HepG2 (cell line): Measurements from ENCODE around the gene WDR48. TPM values are rescaled to one million over a fixed set of nuclear protein-coding genes. Genes with fewer than 3 reads are reported as not detected.

Source experiments
- ATAC-seq: fragments of 200-7000 bp; cut with Tn5 transposase; 3 replicates; pipeline ENCODE4 v1.9.1; 2020; ENCODE audit warnings: mild to moderate bottlenecking, moderate library complexity
- BruUV-seq: library from RNA; stranded (reverse); fragments of 400-500 nt; replicated peaks from 2 replicates; lab custom pipeline; 2021; lab: Mats Ljungman, UMichigan
- CTCF ChIA-PET: fragments of 300-600 bp; formaldehyde crosslinking; extraction: SDS; loops from one replicate; lab custom pipeline; 2021; ENCODE audit warnings: low total read pairs, inconsistent platforms, low intra/inter-chr PET ratio; lab: Yijun Ruan, JAX
- POLR2A ChIA-PET: fragments of 350-600 bp; sonication (Branson Sonifier 250); formaldehyde crosslinking; loops from one replicate; lab custom pipeline; 2020; ENCODE audit warnings: antibody characterized with exemption, inconsistent platforms; lab: Yijun Ruan, JAX
- DNase-seq: peaks from one replicate; pipeline ENCODE4 v3.0.0-alpha.2; 2015; ENCODE audit warnings: low spot score
- FAIRE-seq: peaks from 3 replicates; lab custom pipeline; 2011; peaks lifted over from hg19 to GRCh38; lab: Jason Lieb, UNC
- H2AFZ ChIP-seq: one replicate; pipeline ENCODE4 v1.6.1; 2011; ENCODE audit warnings: low read length, inconsistent platforms
- H3K27ac ChIP-seq: fragments of 300-600 bp; 3 replicates; pipeline ENCODE4 v1.8.0; 2011; ENCODE audit warnings: mixed run types, mild to moderate bottlenecking, mixed read lengths, low read length, inconsistent platforms; ENCODE audit not compliant: insufficient read depth; ENCODE audit errors: extremely low read length
- H3K27me3 ChIP-seq, 2 experiments: fragments of 200-600 bp in 1 of 2; 2 replicates in 1 of 2; 3 replicates in 1 of 2; pipeline versions ENCODE4 v1.6.0 to v1.8.0; 2011; ENCODE audit warnings: low read length in 2 of 2, mild to moderate bottlenecking in 2 of 2, moderate library complexity in 2 of 2, inconsistent platforms in 1 of 2; ENCODE audit not compliant: insufficient read depth in 2 of 2, control insufficient read depth in 1 of 2
- H3K36me3 ChIP-seq, 2 experiments: fragments of 200-600 bp in 1 of 2; replicated peaks in 1 of 2; 2 replicates in 1 of 2; 3 replicates in 1 of 2; pipeline versions ENCODE4 v1.5.1 to v1.8.0; 2011; ENCODE audit warnings: low read length in 2 of 2, inconsistent platforms in 1 of 2; ENCODE audit not compliant: insufficient read depth in 2 of 2, control insufficient read depth in 1 of 2
- H3K4me1 ChIP-seq: 2 replicates; pipeline ENCODE4 v1.5.1; 2012; ENCODE audit warnings: low read length, inconsistent platforms; ENCODE audit not compliant: insufficient read depth
- H3K4me2 ChIP-seq: 2 replicates; pipeline ENCODE4 v1.6.0; 2011; ENCODE audit warnings: low read depth, low read length, inconsistent platforms
- H3K4me3 ChIP-seq, 3 experiments: fragments of 200-600 bp in 1 of 3; sonication (generic), shearing (Covaris generic) in 1 of 3; replicated peaks in 1 of 3; 2 replicates each; pipeline ENCODE4 v1.5.1; 2011 to 2016; ENCODE audit warnings: low read length in 3 of 3, inconsistent platforms in 2 of 3, low read depth in 2 of 3, mild to moderate bottlenecking in 2 of 3, control low read depth in 1 of 3, mixed read lengths in 1 of 3; ENCODE audit not compliant: insufficient read depth in 1 of 3
- H3K79me2 ChIP-seq: one replicate; pipeline ENCODE4 v1.6.1; 2011; ENCODE audit warnings: low read length, inconsistent platforms; ENCODE audit not compliant: insufficient read depth
- H3K9ac ChIP-seq: 2 replicates; pipeline ENCODE4 v1.6.0; 2011; ENCODE audit warnings: mild to moderate bottlenecking, low read depth, low read length, inconsistent platforms; ENCODE audit not compliant: insufficient read depth
- H3K9me3 ChIP-seq: 2 replicates; pipeline ENCODE4 v1.5.1; 2012; ENCODE audit warnings: mild to moderate bottlenecking, low read length
- H4K20me1 ChIP-seq: 2 replicates; pipeline ENCODE4 v1.6.0; 2011; ENCODE audit warnings: inconsistent platforms, mild to moderate bottlenecking, low read length, moderate library complexity; ENCODE audit not compliant: insufficient read depth
- MLLT10 ChIP-seq: sonication (generic); formaldehyde crosslinking; IDR thresholded peaks from 2 replicates; pipeline ENCODE4 v1.4.0; 2020; ENCODE audit warnings: missing genetic modification reagents
- PCBP1 ChIP-seq: fragments of 200-400 bp; formaldehyde crosslinking; IDR thresholded peaks from 2 replicates; pipeline ENCODE4 v1.6.1; 2017; ENCODE audit warnings: mild to moderate bottlenecking, low read depth, low read length, borderline replicate concordance
- RXRA ChIP-seq: sonication (generic); formaldehyde crosslinking; IDR thresholded peaks from 2 replicates; pipeline ENCODE4 v1.5.1; 2020; ENCODE audit warnings: missing genetic modification reagents
- SMC3 ChIP-seq: IDR thresholded peaks from 2 replicates; pipeline ENCODE4 v1.6.1; 2011; ENCODE audit warnings: low read length, improper control_type of control experiment
- SRF ChIP-seq: IDR thresholded peaks from 2 replicates; pipeline ENCODE4 v1.6.1; 2011; ENCODE audit warnings: mild to moderate bottlenecking, low read depth, low read length, moderate library complexity
- ZBTB20 ChIP-seq: sonication (generic); formaldehyde crosslinking; IDR thresholded peaks from 2 replicates; pipeline ENCODE4 v1.8.1; 2023; ENCODE audit warnings: missing genetic modification reagents, low read depth, mild to moderate bottlenecking, borderline replicate concordance
- ZBTB42 ChIP-seq: sonication (generic); formaldehyde crosslinking; IDR thresholded peaks from 2 replicates; pipeline ENCODE4 v1.5.0; 2020; ENCODE audit warnings: mild to moderate bottlenecking, missing genetic modification reagents
- ZFAT ChIP-seq: sonication (generic); formaldehyde crosslinking; conservative IDR thresholded peaks from 2 replicates; pipeline ENCODE4 v1.8.1; 2023; ENCODE audit warnings: missing genetic modification reagents, inconsistent platforms
- ZNF207 ChIP-seq: fragments of 450-650 bp; IDR thresholded peaks from 2 replicates; pipeline ENCODE4 v1.6.1; 2016; ENCODE audit warnings: antibody characterized with exemption, borderline replicate concordance
- ZNF33B ChIP-seq: sonication (generic); formaldehyde crosslinking; IDR thresholded peaks from 2 replicates; pipeline ENCODE4 v1.5.1; 2020; ENCODE audit warnings: mild to moderate bottlenecking, missing genetic modification reagents
- ZNF343 ChIP-seq: sonication (generic); formaldehyde crosslinking; IDR thresholded peaks from 2 replicates; pipeline ENCODE4 v1.4.0; 2020; ENCODE audit warnings: mild to moderate bottlenecking, missing genetic modification reagents
- WGBS: methylation state at CpG from one replicate; pipeline ENCODE4 v1.1.6; 2017; ENCODE audit warnings: low lambda C conversion rate; 5-methylcytosine and 5-hydroxymethylcytosine counted together
- in situ Hi-C: cut with HindIII; loops from 2 replicates; pipeline ENCODE4 v1.10.0; 2017; ENCODE audit warnings: low pct_unique_long_range_greater_than_20kb; ENCODE audit not compliant: extremely low pct_ligation_motif_present
- intact Hi-C: fragments of 100-400 bp; cut with micrococcal nuclease; formaldehyde crosslinking; loops from one replicate; pipeline ENCODE4 v1.10.0; 2022; ENCODE audit not compliant: unreplicated experiment
- polyA plus RNA-seq, 8 experiments: library from polyadenylated mRNA; depleted of rRNA in 3 of 8; stranded (reverse) in 7 of 8; unstranded in 1 of 8; fragments of >200 nt; fragmentation: Illumina TruSeq in 4 of 8; extraction: Trizol in 4 of 8; gene quantifications; 2 replicates each; pipeline versions ENCODE4 v1.2.1 to v1.2.3, GENCODE V29; 2011 to 2016; ENCODE audit warnings: low read depth in 4 of 8, missing spikeins in 1 of 8, mixed read lengths in 1 of 8; ENCODE audit not compliant: insufficient read depth in 1 of 8
- total RNA-seq, 5 experiments: library from RNA; depleted of rRNA; stranded (reverse); fragments of >200 nt; fragmentation: Illumina TruSeq; extraction: Trizol; gene quantifications; 2 replicates each; pipeline ENCODE4 v1.2.3, GENCODE V29; 2016; ENCODE audit warnings: low read depth in 1 of 5
- TF ChIP-seq, protein P1 (sequence below): sonication (generic); formaldehyde crosslinking; IDR thresholded peaks from 2 replicates; pipeline ENCODE4 v1.9.0; 2022; ENCODE audit warnings: low read depth, missing genetic modification reagents
- TF ChIP-seq, protein P2 (sequence below): sonication (generic); formaldehyde crosslinking; IDR thresholded peaks from 2 replicates; pipeline ENCODE4 v1.8.1; 2023; ENCODE audit warnings: mild to moderate bottlenecking, inconsistent platforms, moderate library complexity, missing genetic modification reagents, borderline replicate concordance
- TF ChIP-seq, protein P3 (sequence below): sonication (generic); formaldehyde crosslinking; IDR thresholded peaks from 2 replicates; pipeline ENCODE4 v1.5.1; 2020; ENCODE audit warnings: missing genetic modification reagents, mild to moderate bottlenecking, borderline replicate concordance
- TF ChIP-seq, protein P4 (sequence below): sonication (generic); formaldehyde crosslinking; IDR thresholded peaks from 2 replicates; pipeline ENCODE4 v1.9.0; 2021; ENCODE audit warnings: missing genetic modification reagents, borderline replicate concordance
- TF ChIP-seq, protein P5 (sequence below): sonication (generic); formaldehyde crosslinking; IDR thresholded peaks from 2 replicates; pipeline ENCODE4 v1.4.0; 2020; ENCODE audit warnings: low read depth, mild to moderate bottlenecking, missing genetic modification reagents

The WDR48 gene
- total and polyA plus RNA-seq, 2 of the 13 experiments (the other 11 are each of a cell fraction or from before 2014, with no cell fraction given) = 29.2 to 31.2 TPM

DNA sequence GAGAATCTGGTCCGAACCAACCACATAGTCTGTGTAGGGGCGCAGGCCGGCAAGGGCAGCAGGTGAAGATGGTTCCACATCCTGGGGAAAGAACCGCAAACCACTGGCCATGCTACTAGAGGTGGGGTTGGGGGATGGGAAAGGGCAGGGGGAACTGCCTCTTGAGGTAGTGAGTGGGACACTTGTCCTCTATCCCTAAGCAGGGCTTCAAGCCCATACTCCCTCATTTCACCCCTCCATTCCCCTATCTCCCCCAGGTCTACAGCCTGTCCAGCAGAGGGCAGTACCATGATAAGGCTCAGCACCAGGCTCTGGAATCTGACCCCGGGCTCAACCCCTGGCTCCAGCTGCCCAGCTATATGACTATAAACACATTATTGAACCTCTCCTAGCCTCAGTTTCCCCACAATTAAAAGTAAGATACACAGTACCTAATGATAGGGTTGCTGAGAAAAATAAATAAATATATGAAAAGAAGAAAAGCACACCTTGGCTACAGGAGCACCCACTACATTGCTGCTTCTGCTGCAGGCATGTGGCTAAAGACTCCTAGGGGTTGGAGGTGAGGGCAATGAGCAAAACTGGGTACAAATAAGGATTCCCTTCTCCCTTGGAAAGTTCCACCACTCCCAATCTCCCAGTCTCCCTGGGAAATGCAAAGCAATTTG is 49.3 kb downstream of the WDR48 start:
- Histone ChIP-seq H3K4me2 (no peak overlapping the region), H3K9me3 (no peaks in the 10 kb centered on the region), H3K27ac (no peak overlapping the region), H3K9ac (no peak overlapping the region), H3K36me3 (peaks cover 11 to 41% of the 10 kb centered on the region in 2 experiments), H3K79me2 (peaks cover 13% of the 10 kb centered on the region), H2AFZ (no peak overlapping the region), H3K4me1 (peaks cover 33% of the 10 kb centered on the region), H4K20me1 (no peaks in the 10 kb centered on the region), H3K4me3 (no peak overlapping the region), H3K27me3 (no peaks in the 10 kb centered on the region)
- ChIA-PET CTCF (interaction anchor here (1.2 to 1.5 kb wide), 3 partner anchors 80 to 191 kb away, joined by 3 to 13 read pairs (median 3); no protein-coding TSS in a partner anchor), POLR2A (interaction anchor here (0.6 kb wide), 1 partner anchor 40 kb away, joined by 3 read pairs; no protein-coding TSS in a partner anchor)
- WGBS = 86% methylated on average over 3 of the region's 5 CpGs
- ATAC-seq = peak; percentile 70
- FAIRE-seq = peak; percentile 8
- BruUV-seq = no TSS peak
- intact Hi-C loops = no loop called here
- in situ Hi-C loops = no loop called here
- DNase-seq = peak; percentile 29
- TF ChIP-seq, protein P1, sequence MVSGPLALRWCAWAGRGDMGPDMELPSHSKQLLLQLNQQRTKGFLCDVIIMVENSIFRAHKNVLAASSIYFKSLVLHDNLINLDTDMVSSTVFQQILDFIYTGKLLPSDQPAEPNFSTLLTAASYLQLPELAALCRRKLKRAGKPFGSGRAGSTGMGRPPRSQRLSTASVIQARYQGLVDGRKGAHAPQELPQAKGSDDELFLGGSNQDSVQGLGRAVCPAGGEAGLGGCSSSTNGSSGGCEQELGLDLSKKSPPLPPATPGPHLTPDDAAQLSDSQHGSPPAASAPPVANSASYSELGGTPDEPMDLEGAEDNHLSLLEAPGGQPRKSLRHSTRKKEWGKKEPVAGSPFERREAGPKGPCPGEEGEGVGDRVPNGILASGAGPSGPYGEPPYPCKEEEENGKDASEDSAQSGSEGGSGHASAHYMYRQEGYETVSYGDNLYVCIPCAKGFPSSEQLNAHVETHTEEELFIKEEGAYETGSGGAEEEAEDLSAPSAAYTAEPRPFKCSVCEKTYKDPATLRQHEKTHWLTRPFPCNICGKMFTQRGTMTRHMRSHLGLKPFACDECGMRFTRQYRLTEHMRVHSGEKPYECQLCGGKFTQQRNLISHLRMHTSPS = no peak
- TF ChIP-seq PCBP1 = no peak
- TF ChIP-seq SRF = no peak
- TF ChIP-seq, protein P2, sequence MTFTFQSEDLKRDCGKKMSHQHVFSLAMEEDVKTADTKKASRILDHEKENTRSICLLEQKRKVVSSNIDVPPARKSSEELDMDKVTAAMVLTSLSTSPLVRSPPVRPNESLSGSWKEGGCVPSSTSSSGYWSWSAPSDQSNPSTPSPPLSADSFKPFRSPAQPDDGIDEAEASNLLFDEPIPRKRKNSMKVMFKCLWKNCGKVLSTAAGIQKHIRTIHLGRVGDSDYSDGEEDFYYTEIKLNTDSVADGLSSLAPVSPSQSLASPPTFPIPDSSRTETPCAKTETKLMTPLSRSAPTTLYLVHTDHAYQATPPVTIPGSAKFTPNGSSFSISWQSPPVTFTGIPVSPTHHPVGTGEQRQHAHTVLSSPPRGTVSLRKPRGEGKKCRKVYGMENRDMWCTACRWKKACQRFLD (CRISPR knock-in tag) = no peak
- TF ChIP-seq, protein P3, sequence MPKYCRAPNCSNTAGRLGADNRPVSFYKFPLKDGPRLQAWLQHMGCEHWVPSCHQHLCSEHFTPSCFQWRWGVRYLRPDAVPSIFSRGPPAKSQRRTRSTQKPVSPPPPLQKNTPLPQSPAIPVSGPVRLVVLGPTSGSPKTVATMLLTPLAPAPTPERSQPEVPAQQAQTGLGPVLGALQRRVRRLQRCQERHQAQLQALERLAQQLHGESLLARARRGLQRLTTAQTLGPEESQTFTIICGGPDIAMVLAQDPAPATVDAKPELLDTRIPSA = no peak
- peak; percentile 35 for TF ChIP-seq SMC3
- TF ChIP-seq ZNF33B (CRISPR knock-in tag) = no peak
- TF ChIP-seq, protein P4, sequence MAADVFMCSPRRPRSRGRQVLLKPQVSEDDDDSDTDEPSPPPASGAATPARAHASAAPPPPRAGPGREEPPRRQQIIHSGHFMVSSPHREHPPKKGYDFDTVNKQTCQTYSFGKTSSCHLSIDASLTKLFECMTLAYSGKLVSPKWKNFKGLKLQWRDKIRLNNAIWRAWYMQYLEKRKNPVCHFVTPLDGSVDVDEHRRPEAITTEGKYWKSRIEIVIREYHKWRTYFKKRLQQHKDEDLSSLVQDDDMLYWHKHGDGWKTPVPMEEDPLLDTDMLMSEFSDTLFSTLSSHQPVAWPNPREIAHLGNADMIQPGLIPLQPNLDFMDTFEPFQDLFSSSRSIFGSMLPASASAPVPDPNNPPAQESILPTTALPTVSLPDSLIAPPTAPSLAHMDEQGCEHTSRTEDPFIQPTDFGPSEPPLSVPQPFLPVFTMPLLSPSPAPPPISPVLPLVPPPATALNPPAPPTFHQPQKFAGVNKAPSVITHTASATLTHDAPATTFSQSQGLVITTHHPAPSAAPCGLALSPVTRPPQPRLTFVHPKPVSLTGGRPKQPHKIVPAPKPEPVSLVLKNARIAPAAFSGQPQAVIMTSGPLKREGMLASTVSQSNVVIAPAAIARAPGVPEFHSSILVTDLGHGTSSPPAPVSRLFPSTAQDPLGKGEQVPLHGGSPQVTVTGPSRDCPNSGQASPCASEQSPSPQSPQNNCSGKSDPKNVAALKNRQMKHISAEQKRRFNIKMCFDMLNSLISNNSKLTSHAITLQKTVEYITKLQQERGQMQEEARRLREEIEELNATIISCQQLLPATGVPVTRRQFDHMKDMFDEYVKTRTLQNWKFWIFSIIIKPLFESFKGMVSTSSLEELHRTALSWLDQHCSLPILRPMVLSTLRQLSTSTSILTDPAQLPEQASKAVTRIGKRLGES = no peak
- TF ChIP-seq ZBTB42 = no peak
- no peak for TF ChIP-seq ZBTB20 (CRISPR knock-in tag)
- TF ChIP-seq ZFAT = no peak
- TF ChIP-seq MLLT10 (CRISPR knock-in tag) = no peak
- no peak for TF ChIP-seq RXRA
- TF ChIP-seq, protein P5, sequence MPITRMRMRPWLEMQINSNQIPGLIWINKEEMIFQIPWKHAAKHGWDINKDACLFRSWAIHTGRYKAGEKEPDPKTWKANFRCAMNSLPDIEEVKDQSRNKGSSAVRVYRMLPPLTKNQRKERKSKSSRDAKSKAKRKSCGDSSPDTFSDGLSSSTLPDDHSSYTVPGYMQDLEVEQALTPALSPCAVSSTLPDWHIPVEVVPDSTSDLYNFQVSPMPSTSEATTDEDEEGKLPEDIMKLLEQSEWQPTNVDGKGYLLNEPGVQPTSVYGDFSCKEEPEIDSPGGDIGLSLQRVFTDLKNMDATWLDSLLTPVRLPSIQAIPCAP (CRISPR knock-in tag) = no peak
- no peak for TF ChIP-seq ZNF343 (CRISPR knock-in tag)
- TF ChIP-seq ZNF207 = no peak
